ENCODE data around the gene BORA.

Gene BORA

DNA sequence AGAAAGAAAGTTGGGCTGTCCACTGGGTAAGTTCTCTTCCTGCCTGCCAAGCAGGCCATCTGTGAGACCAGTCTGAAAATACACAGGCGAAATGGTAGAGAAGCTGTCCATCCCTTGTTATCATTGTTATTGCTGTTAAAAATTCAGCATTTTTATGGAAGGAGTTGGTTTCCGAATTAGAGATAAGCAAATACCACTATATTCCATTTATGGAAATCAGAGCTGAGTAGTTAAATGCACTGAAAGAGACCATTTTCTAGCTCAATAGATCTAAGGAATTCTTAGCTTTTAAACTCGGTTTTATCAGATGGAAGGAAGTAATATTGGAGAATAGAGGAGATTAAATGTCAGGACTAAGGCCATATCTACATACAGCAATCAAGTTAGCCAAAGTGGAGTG, 41.0 kb upstream of the BORA start:
- Histone ChIP-seq H3K4me3 (ENCODE audit: low read depth in 1 of 2, low read length in 2 of 2) (no peak overlapping the region), H3K36me3 (ENCODE audit: insufficient read depth, low read length) (no peaks in the 10 kb centered on the region), H3K27me3 (ENCODE audit: insufficient read depth, low read length, poor library complexity) (no peaks in the 10 kb centered on the region), H4K20me1 (ENCODE audit: insufficient read depth, low read length) (no peaks in the 10 kb centered on the region), H2AFZ (ENCODE audit: low read depth, low read length) (no peak overlapping the region), H3K9ac (ENCODE audit: low read depth, low read length) (no peak overlapping the region), H3K4me1 (ENCODE audit: insufficient read depth, low read length) (no peaks in the 10 kb centered on the region), H3K27ac (ENCODE audit: low read length) (no peak overlapping the region), H3K4me2 (ENCODE audit: insufficient read depth, low read length) (no peak overlapping the region), H3K79me2 (ENCODE audit: insufficient read depth, low read length) (no peaks in the 10 kb centered on the region), H3K9me3 (ENCODE audit: insufficient read depth, low read length, severe bottlenecking) (no peaks in the 10 kb centered on the region)
- TF ChIP-seq CTCF (IDR thresholded peaks at IDR 0.05; ENCODE audit: borderline replicate concordance, extremely low read depth, low read length, poor library complexity, severe bottlenecking), result no peak
- TF ChIP-seq EZH2 (IDR thresholded peaks at IDR 0.05; ENCODE audit: borderline replicate concordance, low read depth, low read length, severe bottlenecking), result no peak
- DNase-seq (no peak), ATAC-seq (ENCODE audit: insufficient read depth, low read depth) (no peak)

- Histone ChIP-seq H3K9me3 (ENCODE audit: insufficient read depth, low read length, severe bottlenecking) (peaks cover 2% of the 10 kb centered on the region), H3K27me3 (ENCODE audit: insufficient read depth, low read length, poor library complexity) (no peaks in the 10 kb centered on the region), H3K27ac (ENCODE audit: low read length) (no peak overlapping the region), H3K36me3 (ENCODE audit: insufficient read depth, low read length) (no peaks in the 10 kb centered on the region), H3K4me1 (ENCODE audit: insufficient read depth, low read length) (no peaks in the 10 kb centered on the region), H4K20me1 (ENCODE audit: insufficient read depth, low read length) (no peaks in the 10 kb centered on the region), H3K4me2 (ENCODE audit: insufficient read depth, low read length) (no peak overlapping the region), H3K4me3 (ENCODE audit: low read depth in 1 of 2, low read length in 2 of 2) (no peak overlapping the region), H3K9ac (ENCODE audit: low read depth, low read length) (no peak overlapping the region), H3K79me2 (ENCODE audit: insufficient read depth, low read length) (no peaks in the 10 kb centered on the region), H2AFZ (ENCODE audit: low read depth, low read length) (no peak overlapping the region)
- TF ChIP-seq EZH2 (IDR thresholded peaks at IDR 0.05; ENCODE audit: borderline replicate concordance, low read depth, low read length, severe bottlenecking) (no peak), CTCF (IDR thresholded peaks at IDR 0.05; ENCODE audit: borderline replicate concordance, extremely low read depth, low read length, poor library complexity, severe bottlenecking) (no peak)
- DNase-seq, result no peak
- no peak for ATAC-seq (ENCODE audit: insufficient read depth, low read depth)
These were observed 38.5 kb upstream of the BORA start for GRCh38 chr13:72689181-72689696.

DNA sequence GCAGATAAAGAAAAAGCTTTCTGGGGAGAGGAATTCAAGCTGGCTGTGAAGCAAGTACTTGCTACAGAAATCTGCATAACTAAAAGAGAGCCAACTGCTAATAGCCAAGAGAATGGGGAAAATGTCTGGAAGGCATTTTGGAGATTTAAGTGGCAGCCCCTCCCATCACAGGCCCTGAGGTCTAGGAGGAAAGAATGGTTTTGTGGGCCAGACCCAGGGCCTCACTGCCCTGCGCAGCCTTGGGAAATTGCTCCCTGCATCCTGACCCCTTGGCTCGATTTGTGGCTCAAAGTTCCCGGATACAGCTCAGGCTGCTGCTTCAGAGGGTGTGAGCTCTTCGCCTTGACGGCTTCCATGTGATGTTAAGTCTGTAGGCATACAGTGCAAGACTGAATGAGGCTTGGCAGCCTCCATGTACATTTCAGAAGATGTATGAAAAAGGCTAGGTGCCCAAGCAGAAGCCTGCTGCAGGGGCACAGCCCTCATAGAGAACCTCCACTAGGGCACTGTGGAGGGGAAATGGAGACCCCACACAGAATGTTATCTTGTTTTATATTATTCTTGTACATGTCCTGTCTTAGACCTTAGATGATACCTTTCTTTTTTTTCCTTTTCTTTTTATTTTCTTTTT, 34.7 kb upstream of the BORA start:
- no peaks in the 10 kb centered on the region for H3K27me3 ChIP-seq (ENCODE audit: insufficient read depth, low read length, poor library complexity)
- no peaks in the 10 kb centered on the region for H3K79me2 ChIP-seq (ENCODE audit: insufficient read depth, low read length)
- H4K20me1 ChIP-seq (ENCODE audit: insufficient read depth, low read length), result no peaks in the 10 kb centered on the region
- peaks cover 2% of the 10 kb centered on the region for H3K9me3 ChIP-seq (ENCODE audit: insufficient read depth, low read length, severe bottlenecking)
- H3K27ac ChIP-seq (ENCODE audit: low read length), result no peak overlapping the region
- H3K4me2 ChIP-seq (ENCODE audit: insufficient read depth, low read length), result no peak overlapping the region
- no peak for TF ChIP-seq EZH2 (IDR thresholded peaks at IDR 0.05; ENCODE audit: borderline replicate concordance, low read depth, low read length, severe bottlenecking)
- no peak for TF ChIP-seq CTCF (IDR thresholded peaks at IDR 0.05; ENCODE audit: borderline replicate concordance, extremely low read depth, low read length, poor library complexity, severe bottlenecking)
- DNase-seq (no peak), ATAC-seq (ENCODE audit: insufficient read depth, low read depth) (no peak)
- H3K36me3 ChIP-seq (ENCODE audit: insufficient read depth, low read length), result no peaks in the 10 kb centered on the region
- H2AFZ ChIP-seq (ENCODE audit: low read depth, low read length), result no peak overlapping the region
- H3K4me1 ChIP-seq (ENCODE audit: insufficient read depth, low read length), result no peaks in the 10 kb centered on the region
- no peak overlapping the region for H3K9ac ChIP-seq (ENCODE audit: low read depth, low read length)
- H3K4me3 ChIP-seq (ENCODE audit: low read depth in 1 of 2, low read length in 2 of 2), result no peak overlapping the region

Measured in DND-41 (cell line).